Dendritic cell treated with granulocyte-macrophage colony-stimulating factor and Interleukin-4, amounts not matched to agents 40 ng/mL and 50 ng/mL, for 4 days (primary cell): ENCODE data around the gene ZKSCAN5.

Experiments
- H3K27ac Mint-ChIP-seq: one replicate; pipeline ENCODE4 v1.8.0; 2022; ENCODE audit warnings: mild to moderate bottlenecking, mixed read lengths
- H3K27me3 Mint-ChIP-seq: one replicate; pipeline ENCODE4 v1.8.0; 2022; ENCODE audit warnings: mild to moderate bottlenecking, mixed read lengths
- H3K36me3 Mint-ChIP-seq: one replicate; pipeline ENCODE4 v1.8.0; 2022; ENCODE audit warnings: low read depth, mixed read lengths
- H3K4me1 Mint-ChIP-seq: one replicate; pipeline ENCODE4 v1.8.0; 2022; ENCODE audit warnings: low read depth, mixed read lengths
- H3K4me3 Mint-ChIP-seq: one replicate; pipeline ENCODE4 v1.8.0; 2022; ENCODE audit warnings: mild to moderate bottlenecking, moderate library complexity, mixed read lengths
- H3K9me3 Mint-ChIP-seq: one replicate; pipeline ENCODE4 v1.8.0; 2022; ENCODE audit warnings: mixed read lengths
- intact Hi-C: fragments of 100-400 bp; cut with micrococcal nuclease; formaldehyde crosslinking; loops from one replicate; pipeline ENCODE4 v1.15.0; 2022

ZKSCAN5 gene

DNA sequence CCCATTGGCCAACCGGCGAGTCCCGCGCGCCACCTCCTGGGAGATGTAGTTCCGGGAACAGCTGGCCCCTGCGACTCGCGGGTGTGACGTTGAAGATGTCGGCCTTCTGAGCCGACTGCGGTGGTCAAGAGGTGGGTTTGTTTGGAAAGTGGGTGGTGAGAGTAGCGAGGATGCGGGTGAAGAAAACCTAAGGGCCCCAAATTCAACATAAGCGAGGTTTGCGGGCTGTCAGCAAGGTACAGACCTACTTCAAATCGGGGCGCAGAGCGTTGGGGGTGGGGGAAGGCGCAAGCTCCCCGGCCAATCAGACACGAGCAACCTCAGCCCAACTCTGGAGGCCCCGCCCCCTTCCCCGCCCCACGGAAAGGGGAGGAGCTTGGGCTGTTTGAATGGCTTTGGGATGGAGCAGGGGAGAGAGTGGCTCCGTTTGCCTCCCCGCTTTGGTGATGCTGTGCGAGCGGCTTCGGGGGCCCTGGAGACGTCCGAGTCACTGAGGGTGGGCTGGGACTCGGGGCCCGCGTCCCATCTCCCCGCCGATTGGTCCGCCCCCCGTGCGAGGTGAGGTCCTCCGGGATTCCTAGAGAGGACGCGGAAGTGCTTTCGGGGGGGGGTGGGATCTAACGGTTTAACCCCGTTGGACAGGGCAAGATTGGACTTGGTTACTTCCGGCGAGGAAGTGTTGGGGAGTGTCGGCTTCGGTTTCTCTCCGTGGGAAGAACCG lies at the start of gene ZKSCAN5:
Gene ZKSCAN5, plus strand, starts transcription at position 60 of the 721 bp plus-strand sequence. CDS start 1,383 bp downstream, outside the sequence.
- peak within 1 kb of the TSS; percentile 84 for H3K4me3 Mint-ChIP-seq
- H3K27ac Mint-ChIP-seq, result peak within 1 kb of the TSS; percentile 93
- H3K4me1 Mint-ChIP-seq, result peaks cover 16% of the 10 kb centered on the region
- peaks cover 34% of the 10 kb centered on the region for H3K36me3 Mint-ChIP-seq
- no peaks in the 10 kb centered on the region for H3K27me3 Mint-ChIP-seq
- intact Hi-C loops, result loop anchor here (2.0 to 10.0 kb wide), 2 partner anchors 54 to 110 kb away; partner anchors contain the start of genes ZNF655 and ZSCAN25
- H3K9me3 Mint-ChIP-seq, result no peaks in the 10 kb centered on the region

DNA sequence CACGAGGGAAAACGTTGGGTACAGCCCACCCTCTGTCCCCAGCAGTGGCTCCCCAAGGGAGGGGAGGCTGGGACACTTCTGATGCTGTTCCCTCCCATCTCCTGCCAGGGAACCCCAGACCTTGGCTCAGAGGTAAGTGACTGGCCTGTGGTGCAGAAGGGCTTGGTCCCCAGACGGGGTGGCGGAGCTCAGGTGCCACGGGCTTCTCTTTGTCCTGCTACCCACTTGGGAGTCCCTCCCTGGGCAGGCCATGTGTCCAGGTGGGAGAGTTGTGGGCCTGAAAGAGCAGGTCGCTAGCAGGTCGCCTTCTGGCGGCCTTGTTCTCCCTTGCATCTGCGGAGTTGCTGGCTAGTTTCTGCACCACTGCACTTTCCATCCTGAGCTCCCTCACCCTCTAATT lies 48.6 kb upstream of the ZKSCAN5 start:
- Mint-ChIP-seq H3K9me3 (no peaks in the 10 kb centered on the region), H3K27ac (no peak overlapping the region), H3K27me3 (no peaks in the 10 kb centered on the region), H3K4me1 (peaks cover 12% of the 10 kb centered on the region), H3K4me3 (no peak overlapping the region), H3K36me3 (peaks cover 99% of the 10 kb centered on the region)
- intact Hi-C loops, result no loop called here

DNA sequence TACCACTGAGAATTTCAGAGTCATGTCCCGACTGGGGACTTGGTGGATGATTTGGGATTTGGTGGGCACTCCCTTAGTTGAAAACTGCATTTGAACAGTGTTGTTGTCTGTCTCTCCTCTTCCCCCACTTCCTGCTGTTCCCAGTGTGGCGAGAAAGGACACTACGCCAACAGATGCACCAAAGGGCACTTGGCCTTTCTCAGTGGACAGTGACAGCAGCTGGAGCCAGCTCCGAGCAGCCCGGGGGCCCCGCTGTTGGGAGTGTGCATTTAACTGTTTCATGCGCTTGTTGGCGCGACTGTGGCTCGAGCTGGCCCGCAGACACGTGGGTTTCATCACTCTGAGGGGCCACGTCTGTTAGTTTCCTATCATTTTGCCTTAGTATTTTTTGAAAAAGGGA lies 48.2 kb upstream of the ZKSCAN5 start:
- Mint-ChIP-seq H3K27ac (no peak overlapping the region), H3K4me3 (no peak overlapping the region), H3K36me3 (peaks cover 98% of the 10 kb centered on the region), H3K9me3 (no peaks in the 10 kb centered on the region), H3K27me3 (no peaks in the 10 kb centered on the region), H3K4me1 (peaks cover 14% of the 10 kb centered on the region)
- intact Hi-C loops, result no loop called here

DNA sequence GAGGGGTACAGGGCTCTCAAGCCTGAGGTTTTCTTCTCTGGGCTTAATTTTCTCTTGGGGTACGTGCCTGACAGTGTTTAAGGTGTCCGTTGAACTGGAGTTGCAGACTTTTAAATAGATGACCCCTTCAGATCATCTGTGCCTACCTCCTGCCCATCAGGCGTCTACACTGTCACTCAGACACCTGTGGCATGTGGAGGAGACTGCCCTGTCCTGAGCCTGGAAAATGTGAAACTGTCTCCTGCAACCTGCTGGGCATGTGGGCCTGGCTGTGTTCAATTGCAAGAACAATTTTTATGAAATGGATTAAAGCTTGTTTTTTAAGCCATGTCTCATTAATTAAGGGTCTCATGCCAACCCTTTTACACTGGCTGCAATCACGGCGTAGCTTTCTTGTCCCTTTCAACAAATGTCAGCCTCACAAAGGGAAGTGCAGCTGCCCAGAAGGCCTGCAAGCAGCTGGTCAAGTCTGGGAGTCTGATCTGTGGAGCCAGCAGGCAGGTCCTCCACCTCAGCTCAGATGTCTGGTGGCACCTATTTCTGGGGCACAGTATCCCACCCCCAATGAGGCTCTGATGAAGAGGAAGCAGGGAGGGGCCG lies 47.3 kb upstream of the ZKSCAN5 start:
- H3K4me1 Mint-ChIP-seq, result peaks cover 21% of the 10 kb centered on the region
- peaks cover 91% of the 10 kb centered on the region for H3K36me3 Mint-ChIP-seq
- intact Hi-C loops, result no loop called here
- no peaks in the 10 kb centered on the region for H3K27me3 Mint-ChIP-seq
- H3K27ac Mint-ChIP-seq, result no peak overlapping the region
- no peak overlapping the region for H3K4me3 Mint-ChIP-seq
- no peaks in the 10 kb centered on the region for H3K9me3 Mint-ChIP-seq

DNA sequence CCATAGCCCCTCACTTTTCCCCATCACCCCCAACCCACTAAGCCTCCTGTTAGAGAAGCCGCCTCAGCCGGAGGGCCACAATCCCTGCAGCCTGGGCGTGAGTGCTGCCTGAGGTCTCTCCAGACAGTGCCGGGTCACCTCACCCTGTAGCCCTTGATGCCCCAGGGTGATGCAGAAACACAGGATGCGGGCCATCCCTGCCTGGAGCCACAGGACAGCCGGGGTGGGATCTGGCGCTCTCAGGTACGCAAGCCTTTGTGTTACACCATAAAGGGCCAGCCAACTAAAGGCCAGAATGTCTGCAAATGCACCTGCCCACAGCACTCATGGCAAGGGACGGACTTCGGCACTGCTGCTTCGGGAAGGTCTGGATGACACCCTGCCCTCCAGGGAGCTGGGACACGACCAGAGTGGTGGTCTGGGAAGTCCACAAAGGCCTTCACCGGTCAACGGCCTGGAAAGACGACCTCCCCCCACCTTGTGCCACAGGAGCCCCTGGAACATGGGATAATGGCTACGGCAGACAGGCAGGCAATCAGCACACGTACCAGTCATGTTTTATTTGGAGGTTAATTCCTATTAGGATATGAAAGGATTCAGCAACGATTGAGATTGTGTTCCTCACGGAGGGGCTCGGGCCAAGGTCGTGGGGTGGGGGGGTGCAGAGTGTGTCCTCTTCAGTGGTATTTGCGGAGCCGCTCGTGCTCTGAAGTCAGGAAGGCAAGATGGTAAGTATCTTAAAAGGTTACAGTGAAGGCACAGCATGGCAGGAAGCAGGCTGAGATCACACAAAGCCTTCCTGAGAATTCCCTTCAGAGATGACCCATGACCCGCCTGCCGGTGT lies 46.6 kb upstream of the ZKSCAN5 start:
- Mint-ChIP-seq H3K4me3 (no peak overlapping the region), H3K27me3 (no peaks in the 10 kb centered on the region), H3K36me3 (peaks cover 91% of the 10 kb centered on the region), H3K9me3 (no peaks in the 10 kb centered on the region), H3K4me1 (peaks cover 23% of the 10 kb centered on the region), H3K27ac (no peak overlapping the region)
- intact Hi-C loops, result no loop called here

DNA sequence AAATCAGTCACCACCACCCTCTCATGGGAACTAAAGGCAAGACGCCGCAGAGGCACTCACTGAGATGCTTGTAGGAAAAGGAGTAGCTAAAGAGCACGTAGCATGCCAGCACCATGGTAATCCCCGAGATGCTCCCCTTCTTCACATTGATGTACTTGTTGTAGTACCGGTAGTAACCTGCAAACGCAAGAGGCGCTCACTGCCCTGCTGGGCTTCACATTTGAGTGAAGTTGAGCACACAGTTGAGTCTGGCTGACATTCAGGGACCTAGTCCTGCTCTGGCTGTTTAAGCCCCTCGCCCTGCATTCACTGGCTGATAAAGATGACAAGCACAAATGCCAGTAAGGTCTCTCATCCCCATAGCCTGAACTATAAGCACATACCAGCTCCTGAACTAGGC lies 45.4 kb upstream of the ZKSCAN5 start:
- no peaks in the 10 kb centered on the region for H3K9me3 Mint-ChIP-seq
- no peak overlapping the region for H3K27ac Mint-ChIP-seq
- H3K4me1 Mint-ChIP-seq, result peaks cover 28% of the 10 kb centered on the region
- H3K4me3 Mint-ChIP-seq, result no peak overlapping the region
- peaks cover 88% of the 10 kb centered on the region for H3K36me3 Mint-ChIP-seq
- intact Hi-C loops, result no loop called here
- no peaks in the 10 kb centered on the region for H3K27me3 Mint-ChIP-seq

DNA sequence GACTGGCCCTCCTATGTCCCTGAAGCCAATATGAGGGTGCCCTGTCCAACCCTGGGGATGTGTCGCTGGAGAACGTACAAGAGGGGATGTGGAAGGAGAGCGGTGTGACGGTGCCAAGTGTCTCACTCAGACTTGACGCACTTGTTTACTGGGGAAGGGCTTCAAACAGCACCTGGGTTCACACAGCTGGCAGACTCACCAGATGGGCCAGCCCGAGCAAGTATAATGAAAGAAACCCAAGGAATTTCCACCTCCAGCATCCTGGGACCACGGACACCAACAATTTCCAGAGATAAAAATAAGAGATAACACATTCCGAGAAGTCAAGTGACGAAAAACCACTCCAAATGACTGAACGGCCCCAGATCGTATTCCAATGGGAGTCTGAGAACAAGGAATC lies 43.8 kb upstream of the ZKSCAN5 start:
- no peak overlapping the region for H3K27ac Mint-ChIP-seq
- no peaks in the 10 kb centered on the region for H3K9me3 Mint-ChIP-seq
- H3K4me3 Mint-ChIP-seq, result no peak overlapping the region
- intact Hi-C loops, result no loop called here
- H3K4me1 Mint-ChIP-seq, result peaks cover 43% of the 10 kb centered on the region
- H3K27me3 Mint-ChIP-seq, result no peaks in the 10 kb centered on the region
- H3K36me3 Mint-ChIP-seq, result peaks cover 89% of the 10 kb centered on the region

DNA sequence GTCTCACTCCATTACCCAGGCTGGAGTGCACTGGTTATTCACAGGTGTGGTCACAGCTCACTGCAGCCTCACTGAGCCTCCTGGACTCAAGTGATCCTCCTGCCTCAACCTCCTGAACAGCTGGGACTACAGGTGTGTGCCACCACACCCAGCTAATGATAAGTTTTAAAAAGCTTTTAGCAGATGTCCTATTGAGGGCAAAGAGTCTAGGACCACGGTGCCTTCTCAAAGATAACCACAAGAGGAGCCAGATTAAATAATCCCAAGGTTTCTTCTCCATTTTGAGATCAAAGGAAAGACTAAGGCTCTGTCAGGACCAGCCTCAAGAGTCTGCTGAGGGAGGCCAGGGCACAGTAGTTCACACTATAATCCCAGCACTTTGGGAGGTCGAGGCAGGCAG lies 43.2 kb upstream of the ZKSCAN5 start:
- intact Hi-C loops, result no loop called here
- no peaks in the 10 kb centered on the region for H3K27me3 Mint-ChIP-seq
- H3K27ac Mint-ChIP-seq, result no peak overlapping the region
- no peaks in the 10 kb centered on the region for H3K9me3 Mint-ChIP-seq
- peaks cover 43% of the 10 kb centered on the region for H3K4me1 Mint-ChIP-seq
- H3K36me3 Mint-ChIP-seq, result peaks cover 89% of the 10 kb centered on the region
- no peak overlapping the region for H3K4me3 Mint-ChIP-seq

DNA sequence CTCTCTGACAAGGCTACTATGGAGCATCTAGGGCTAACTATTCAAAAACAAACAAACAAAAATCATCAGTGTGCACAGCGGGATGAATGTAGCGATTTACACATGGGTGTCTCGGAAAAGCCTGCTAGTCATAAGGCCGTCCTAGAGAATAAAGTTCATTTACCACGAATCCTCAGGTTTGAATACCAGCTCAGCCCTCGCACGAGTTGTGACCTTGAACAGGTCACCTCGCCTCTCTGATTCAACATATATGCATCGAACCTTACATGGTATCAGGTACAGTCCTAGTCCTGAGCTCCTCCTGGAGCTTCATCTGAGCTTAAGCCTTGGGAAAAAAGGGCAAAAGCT lies 39.1 kb upstream of the ZKSCAN5 start:
- H3K27me3 Mint-ChIP-seq, result peaks cover 17% of the 10 kb centered on the region
- H3K27ac Mint-ChIP-seq, result peak overlapping the region; percentile 98
- H3K4me1 Mint-ChIP-seq, result peaks cover 36% of the 10 kb centered on the region
- H3K4me3 Mint-ChIP-seq, result peak overlapping the region; percentile 88
- H3K9me3 Mint-ChIP-seq, result no peaks in the 10 kb centered on the region
- peaks cover 48% of the 10 kb centered on the region for H3K36me3 Mint-ChIP-seq
- intact Hi-C loops, result no loop called here

DNA sequence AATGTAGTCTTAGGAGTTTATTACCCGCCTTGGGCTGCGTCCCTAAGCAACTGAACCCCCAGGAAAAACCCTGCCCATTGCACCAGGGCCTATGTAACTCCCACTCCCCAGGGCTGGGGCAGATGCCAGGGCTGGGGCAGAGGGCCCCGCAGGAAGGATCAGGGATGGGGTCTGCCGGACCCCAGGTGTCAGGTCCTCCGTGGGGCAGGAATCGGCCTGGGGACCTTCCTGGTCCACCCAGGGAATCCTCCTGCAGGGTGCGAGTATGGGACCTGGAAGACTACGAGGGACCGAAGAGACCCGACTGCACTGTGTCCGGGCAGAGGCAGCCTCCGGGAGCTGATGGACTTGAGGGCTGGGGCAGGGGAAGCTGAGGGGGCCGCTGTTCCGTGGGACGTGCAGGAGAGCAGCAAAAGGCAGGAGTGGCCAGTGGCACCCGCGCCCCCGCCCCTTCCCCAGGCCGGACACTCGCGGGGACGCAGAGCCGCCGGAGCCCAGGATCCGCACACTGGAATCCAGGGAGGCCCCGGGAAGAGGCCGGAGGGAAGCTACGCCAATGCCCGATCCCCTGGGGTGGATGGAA lies 36.0 kb upstream of the ZKSCAN5 start:
- no peak overlapping the region for H3K4me3 Mint-ChIP-seq
- intact Hi-C loops, result no loop called here
- H3K9me3 Mint-ChIP-seq, result no peaks in the 10 kb centered on the region
- H3K27me3 Mint-ChIP-seq, result peaks cover 23% of the 10 kb centered on the region
- no peak overlapping the region for H3K27ac Mint-ChIP-seq
- peaks cover 38% of the 10 kb centered on the region for H3K36me3 Mint-ChIP-seq
- H3K4me1 Mint-ChIP-seq, result peaks cover 26% of the 10 kb centered on the region

DNA sequence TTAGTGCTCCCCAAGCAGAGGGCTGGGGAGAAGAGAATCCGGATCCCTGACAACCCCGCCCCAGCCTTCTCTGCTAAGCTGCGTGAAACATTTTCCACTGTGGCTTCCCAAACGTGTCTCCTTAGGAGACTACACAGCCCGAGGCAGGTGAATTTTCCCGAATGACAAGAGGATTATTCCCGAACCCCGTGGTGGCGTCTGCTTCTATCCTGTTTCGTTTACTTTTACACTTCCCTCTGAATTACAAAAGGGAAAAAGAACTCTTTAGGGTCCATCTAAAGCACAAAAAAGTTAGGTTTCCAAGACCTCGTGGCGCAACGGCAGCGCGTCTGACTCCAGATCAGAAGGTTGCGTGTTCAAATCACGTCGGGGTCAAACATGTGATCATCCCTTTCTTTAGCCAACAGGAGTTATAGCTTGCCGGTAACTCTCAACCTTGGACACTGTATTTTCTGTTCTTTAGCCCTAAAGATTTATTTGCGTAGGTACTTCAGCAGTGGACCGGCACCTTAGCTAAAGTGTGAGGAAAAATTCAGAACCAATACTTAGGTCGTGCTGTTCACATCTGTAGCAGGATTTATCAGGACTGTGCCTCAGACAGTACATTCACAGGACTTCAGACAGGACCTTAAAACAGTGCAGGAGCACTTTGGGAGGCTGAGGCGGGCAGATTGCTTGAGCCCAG lies 34.9 kb upstream of the ZKSCAN5 start:
- no peaks in the 10 kb centered on the region for H3K9me3 Mint-ChIP-seq
- H3K4me1 Mint-ChIP-seq, result peaks cover 19% of the 10 kb centered on the region
- no peak overlapping the region for H3K4me3 Mint-ChIP-seq
- intact Hi-C loops, result loop anchor here (2.0 to 10.0 kb wide), 2 partner anchors 61 to 85 kb away; partner anchors contain the start of genes BUD31, FAM200A, PDAP1 and ZNF655
- H3K27ac Mint-ChIP-seq, result no peak overlapping the region
- H3K36me3 Mint-ChIP-seq, result peaks cover 31% of the 10 kb centered on the region
- H3K27me3 Mint-ChIP-seq, result peaks cover 23% of the 10 kb centered on the region

DNA sequence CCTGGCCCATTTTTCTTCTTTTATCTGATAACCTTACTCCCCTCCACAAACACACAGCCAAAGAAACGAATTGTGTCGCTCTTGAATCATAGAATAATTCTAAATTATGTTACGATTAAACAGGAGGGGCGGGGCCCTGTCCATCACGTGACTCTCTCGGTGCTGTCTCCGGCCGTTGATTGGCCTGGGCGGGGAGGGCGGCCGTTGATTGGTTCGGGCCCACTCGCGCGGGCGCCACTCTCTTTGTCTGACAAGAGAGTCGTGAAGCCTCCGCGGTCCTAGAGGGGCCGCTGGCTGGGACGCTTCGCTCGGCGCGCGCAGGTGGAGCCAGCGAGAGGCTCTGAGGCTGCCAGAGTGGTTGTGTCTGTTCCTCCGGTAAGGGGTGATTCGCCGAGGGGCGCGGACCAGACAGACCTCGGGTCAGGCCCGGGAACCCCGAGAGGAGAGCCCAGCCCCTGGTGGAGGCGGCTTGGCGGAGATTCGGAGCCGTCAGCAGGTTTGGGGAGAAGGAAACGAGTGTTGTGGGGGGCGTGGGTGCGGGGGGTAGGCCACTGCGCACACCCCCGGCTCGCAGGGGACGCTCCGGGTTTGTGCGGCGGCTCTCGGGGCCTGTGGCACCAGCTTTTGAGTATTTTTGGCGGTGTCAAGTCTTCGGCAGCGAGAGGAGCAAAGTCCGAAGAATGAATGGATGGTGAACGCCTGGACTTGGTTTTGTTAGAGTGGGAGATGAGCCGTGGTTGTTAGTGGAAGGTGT lies 31.7 kb upstream of the ZKSCAN5 start, which contains the start of gene ZNF789:
Gene ZNF789, plus strand, starts transcription at position 330 of the 754 bp plus-strand sequence. CDS start 3,567 bp downstream, outside the sequence.
- Mint-ChIP-seq H3K4me3 (peak within 1 kb of the TSS; percentile 99), H3K27me3 (peaks cover 23% of the 10 kb centered on the region), H3K27ac (peak within 1 kb of the TSS; percentile 91), H3K9me3 (no peaks in the 10 kb centered on the region), H3K4me1 (peaks cover 32% of the 10 kb centered on the region), H3K36me3 (peaks cover 42% of the 10 kb centered on the region)
- intact Hi-C loops, result loop anchor here (1.0 to 10.0 kb wide), 2 partner anchors 28 to 82 kb away; partner anchors contain the start of genes FAM200A, ZNF394 and ZNF655

DNA sequence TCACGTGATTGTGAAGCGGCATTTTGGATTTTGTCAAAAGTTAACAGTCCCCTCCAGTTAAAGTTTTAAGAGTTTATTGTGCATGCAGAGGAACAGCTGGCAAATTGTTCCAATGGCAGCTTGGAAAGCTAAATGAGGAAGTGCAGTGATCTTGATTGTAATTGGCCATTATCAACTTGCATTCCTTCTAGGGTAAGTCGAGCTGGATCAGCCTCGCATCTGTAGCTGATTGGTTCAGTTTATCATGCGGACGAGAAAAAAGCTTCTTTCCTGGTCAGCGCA lies 31.2 kb upstream of the ZKSCAN5 start:
- Mint-ChIP-seq H3K36me3 (peaks cover 47% of the 10 kb centered on the region), H3K27ac (peak overlapping the region; percentile 91), H3K4me1 (peaks cover 37% of the 10 kb centered on the region), H3K4me3 (peak overlapping the region; percentile 99), H3K9me3 (no peaks in the 10 kb centered on the region), H3K27me3 (peaks cover 22% of the 10 kb centered on the region)
- intact Hi-C loops, result loop anchor here (1.0 to 10.0 kb wide), 2 partner anchors 27 to 82 kb away; partner anchors contain the start of genes FAM200A, ZNF394 and ZNF655
